Calu3 (cell line): ENCODE data around the gene PWP1. TPM values are rescaled to one million over a fixed set of nuclear protein-coding genes. Genes with fewer than 3 reads are reported as not detected.

Experiments
- BruUV-seq: library from RNA; stranded (reverse); fragments of 400-500 nt; replicated peaks from 2 replicates; lab custom pipeline; 2021; lab: Mats Ljungman, UMichigan
- CTCF ChIA-PET: fragments of 300-600 bp; sonication (Branson Sonifier 250); formaldehyde crosslinking; loops from one replicate; lab custom pipeline; 2022; ENCODE audit warnings: antibody characterized with exemption; lab: Charles Lee
- DNase-seq: peaks from one replicate; pipeline ENCODE4 v3.0.0; 2022
- H3K27ac Mint-ChIP-seq: one replicate; pipeline ENCODE4 v1.8.0; 2022; ENCODE audit warnings: mixed read lengths; ENCODE audit not compliant: unreplicated experiment
- H3K27me3 Mint-ChIP-seq: one replicate; pipeline ENCODE4 v1.8.0; 2022; ENCODE audit warnings: mixed read lengths; ENCODE audit not compliant: unreplicated experiment
- H3K36me3 Mint-ChIP-seq: one replicate; pipeline ENCODE4 v1.8.0; 2022; ENCODE audit warnings: mild to moderate bottlenecking, moderate library complexity, mixed read lengths; ENCODE audit not compliant: insufficient read depth, unreplicated experiment
- H3K4me1 Mint-ChIP-seq: one replicate; pipeline ENCODE4 v1.8.0; 2022; ENCODE audit warnings: mild to moderate bottlenecking, low read depth, mixed read lengths; ENCODE audit not compliant: unreplicated experiment
- H3K4me3 Mint-ChIP-seq: one replicate; pipeline ENCODE4 v1.8.0; 2022; ENCODE audit warnings: mild to moderate bottlenecking, low read depth, moderate library complexity, mixed read lengths; ENCODE audit not compliant: unreplicated experiment
- H3K9me3 Mint-ChIP-seq: one replicate; pipeline ENCODE4 v1.8.0; 2022; ENCODE audit warnings: low read depth, mixed read lengths; ENCODE audit not compliant: unreplicated experiment
- intact Hi-C: fragments of 100-400 bp; cut with micrococcal nuclease; formaldehyde crosslinking; loops from one replicate; pipeline ENCODE4 v1.10.0; 2022; ENCODE audit not compliant: unreplicated experiment
- total RNA-seq: library from RNA; stranded (reverse); gene quantifications from 2 replicates; pipeline ENCODE4 v1.2.3, GENCODE V29; 2022
- TF ChIP-seq, protein P1 (sequence below): fragments of 200-600 bp; IDR thresholded peaks from one replicate; pipeline ENCODE4 v1.8.0; 2022; ENCODE audit warnings: antibody characterized with exemption; ENCODE audit not compliant: unreplicated experiment

Gene PWP1
- total RNA-seq, 1 experiment from 2014 or later, result 60.5 TPM

DNA sequence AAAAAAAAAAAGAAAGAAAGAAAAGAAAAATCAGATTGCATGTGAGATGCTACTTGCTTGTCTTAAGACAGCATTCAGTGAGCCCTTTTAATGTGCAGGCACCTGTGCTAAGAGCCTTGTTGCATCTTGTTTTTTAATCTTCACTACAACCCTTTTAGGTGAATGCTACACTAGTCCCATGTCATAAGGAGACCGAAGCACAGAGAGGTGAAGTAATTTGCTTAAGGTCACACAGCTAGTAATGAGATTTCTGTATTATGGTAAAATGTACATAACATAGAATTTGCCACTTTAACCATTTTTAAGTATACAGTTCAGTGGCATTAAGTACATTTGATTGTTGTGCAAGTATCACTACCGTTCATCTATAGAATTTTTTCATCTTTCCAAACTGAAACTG lies 32.1 kb upstream of the PWP1 start:
- H3K36me3 Mint-ChIP-seq, result no peaks in the 10 kb centered on the region
- no peaks in the 10 kb centered on the region for H3K4me1 Mint-ChIP-seq
- TF ChIP-seq, protein P1, sequence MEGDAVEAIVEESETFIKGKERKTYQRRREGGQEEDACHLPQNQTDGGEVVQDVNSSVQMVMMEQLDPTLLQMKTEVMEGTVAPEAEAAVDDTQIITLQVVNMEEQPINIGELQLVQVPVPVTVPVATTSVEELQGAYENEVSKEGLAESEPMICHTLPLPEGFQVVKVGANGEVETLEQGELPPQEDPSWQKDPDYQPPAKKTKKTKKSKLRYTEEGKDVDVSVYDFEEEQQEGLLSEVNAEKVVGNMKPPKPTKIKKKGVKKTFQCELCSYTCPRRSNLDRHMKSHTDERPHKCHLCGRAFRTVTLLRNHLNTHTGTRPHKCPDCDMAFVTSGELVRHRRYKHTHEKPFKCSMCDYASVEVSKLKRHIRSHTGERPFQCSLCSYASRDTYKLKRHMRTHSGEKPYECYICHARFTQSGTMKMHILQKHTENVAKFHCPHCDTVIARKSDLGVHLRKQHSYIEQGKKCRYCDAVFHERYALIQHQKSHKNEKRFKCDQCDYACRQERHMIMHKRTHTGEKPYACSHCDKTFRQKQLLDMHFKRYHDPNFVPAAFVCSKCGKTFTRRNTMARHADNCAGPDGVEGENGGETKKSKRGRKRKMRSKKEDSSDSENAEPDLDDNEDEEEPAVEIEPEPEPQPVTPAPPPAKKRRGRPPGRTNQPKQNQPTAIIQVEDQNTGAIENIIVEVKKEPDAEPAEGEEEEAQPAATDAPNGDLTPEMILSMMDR, result no peak
- no peak overlapping the region for H3K4me3 Mint-ChIP-seq
- no peak overlapping the region for H3K27ac Mint-ChIP-seq
- H3K27me3 Mint-ChIP-seq, result peaks cover 47% of the 10 kb centered on the region
- H3K9me3 Mint-ChIP-seq, result no peaks in the 10 kb centered on the region
- BruUV-seq, result no TSS peak
- DNase-seq, result no peak
- intact Hi-C loops, result no loop called here
- CTCF ChIA-PET, result interaction anchor here (0.7 kb wide), 1 partner anchor 1474 kb away, joined by 3 read pairs; no protein-coding TSS in a partner anchor

DNA sequence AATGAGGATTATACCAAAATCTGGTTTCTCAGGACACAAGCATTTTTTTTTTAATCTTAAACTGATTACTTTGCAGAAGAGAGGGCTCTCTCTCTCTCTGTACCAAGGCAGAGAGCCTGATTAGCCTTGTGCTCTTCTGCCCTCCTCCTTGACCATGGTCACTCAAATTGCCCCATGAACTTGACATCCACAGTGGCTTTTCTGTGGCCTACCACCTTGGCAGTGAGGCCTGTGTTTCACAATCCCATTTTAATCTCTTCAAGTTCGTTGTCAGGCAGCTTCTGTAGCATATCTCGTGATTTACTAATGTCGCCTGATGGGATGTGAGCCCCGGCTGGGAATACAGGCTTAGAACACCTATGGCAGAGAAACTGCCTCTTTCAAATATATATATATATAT lies 30.7 kb upstream of the PWP1 start:
- H3K4me1 Mint-ChIP-seq, result no peaks in the 10 kb centered on the region
- peaks cover 34% of the 10 kb centered on the region for H3K27me3 Mint-ChIP-seq
- intact Hi-C loops, result no loop called here
- H3K27ac Mint-ChIP-seq, result no peak overlapping the region
- H3K4me3 Mint-ChIP-seq, result no peak overlapping the region
- TF ChIP-seq, protein P1, result no peak
- no TSS peak for BruUV-seq
- CTCF ChIA-PET, result no interaction called here
- DNase-seq, result no peak
- H3K36me3 Mint-ChIP-seq, result no peaks in the 10 kb centered on the region
- no peaks in the 10 kb centered on the region for H3K9me3 Mint-ChIP-seq

DNA sequence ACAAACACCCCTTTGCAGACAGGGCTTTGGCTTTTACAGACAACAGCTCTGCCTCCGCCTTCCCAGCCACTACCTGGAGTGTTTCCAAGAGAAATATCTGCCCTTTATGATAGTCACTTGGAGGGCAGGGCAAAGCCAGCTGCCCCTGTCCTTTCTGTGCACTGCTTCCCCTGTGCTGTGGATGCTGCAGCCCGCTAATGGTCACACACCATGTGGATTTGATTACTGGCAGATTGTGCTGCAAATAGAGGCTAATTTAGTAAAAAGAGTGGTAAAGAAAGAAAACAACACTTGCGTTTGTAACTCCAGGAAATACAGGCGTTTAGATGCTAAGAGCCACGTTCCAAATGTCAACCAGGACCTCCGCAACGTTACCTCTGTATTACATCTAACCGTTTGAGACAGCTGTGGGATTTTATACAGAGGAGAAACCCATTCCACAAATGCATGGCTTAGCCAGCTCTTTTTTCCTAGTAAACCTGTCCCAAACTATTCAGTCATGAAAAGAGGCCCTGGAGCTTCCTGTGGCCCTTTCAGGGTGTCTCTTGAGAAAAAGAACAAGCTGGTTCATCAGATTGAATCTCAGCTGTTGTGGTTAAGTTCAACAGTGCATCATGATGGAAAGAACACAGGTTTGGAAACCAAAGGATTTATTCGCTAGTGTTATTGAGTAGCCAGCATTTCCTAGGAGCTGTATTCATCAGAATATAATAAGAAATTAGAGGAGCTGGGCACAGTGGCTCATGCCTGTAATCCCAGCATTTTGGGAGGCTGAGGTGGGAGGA lies 30.1 kb upstream of the PWP1 start:
- TF ChIP-seq, protein P1, result no peak
- CTCF ChIA-PET, result interaction anchor here (0.6 kb wide), 1 partner anchor 555 kb away, joined by 4 read pairs; no protein-coding TSS in a partner anchor
- Mint-ChIP-seq H3K4me3 (no peak overlapping the region), H3K27ac (no peak overlapping the region), H3K4me1 (no peaks in the 10 kb centered on the region), H3K36me3 (no peaks in the 10 kb centered on the region), H3K9me3 (no peaks in the 10 kb centered on the region), H3K27me3 (peaks cover 28% of the 10 kb centered on the region)
- BruUV-seq, result no TSS peak
- no peak for DNase-seq
- intact Hi-C loops, result no loop called here

DNA sequence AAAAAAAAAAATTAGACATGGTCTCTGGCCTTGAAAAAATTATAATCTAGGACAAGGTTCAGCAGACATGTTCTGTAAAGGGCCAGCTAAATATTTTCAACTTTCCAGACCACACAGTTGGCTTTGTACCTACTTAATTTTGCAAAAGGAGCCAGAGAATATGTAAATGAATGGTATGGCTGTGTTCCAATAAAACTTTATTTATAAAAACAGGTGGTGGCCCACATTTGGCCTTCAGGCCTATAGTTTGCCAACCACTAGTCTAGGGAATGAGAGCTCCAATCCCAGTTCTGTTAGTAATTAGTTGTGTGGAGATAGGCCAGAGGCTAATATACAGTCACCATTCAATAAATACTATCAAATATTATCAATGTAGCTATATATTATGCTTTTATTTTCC lies 29.3 kb upstream of the PWP1 start:
- CTCF ChIA-PET, result interaction anchor here (1.1 kb wide), 1 partner anchor 19 kb away, joined by 4 read pairs; no protein-coding TSS in a partner anchor
- TF ChIP-seq, protein P1, result no peak
- Mint-ChIP-seq H3K27ac (no peak overlapping the region), H3K9me3 (no peaks in the 10 kb centered on the region), H3K4me3 (no peak overlapping the region), H3K27me3 (peaks cover 19% of the 10 kb centered on the region), H3K36me3 (no peaks in the 10 kb centered on the region), H3K4me1 (no peaks in the 10 kb centered on the region)
- no peak for DNase-seq
- intact Hi-C loops, result no loop called here
- BruUV-seq, result no TSS peak
